HG03442 (cell line): ENCODE results near the gene ZFP36L2.
A peak's percentile ranks its signal among the peaks of the same experiment; 100 is the strongest.

Experiments
- ATAC-seq: cut with Tn5 transposase; IDR thresholded peaks from one replicate; pipeline ENCODE4 v1.9.1; 2021; ENCODE audit warnings: mild to moderate bottlenecking, moderate library complexity; ENCODE audit not compliant: unreplicated experiment

ZFP36L2 gene

GRCh38 chr2:43250015-43250414 is 23.6 kb upstream of the ZFP36L2 start:
- ATAC-seq = no peak

GRCh38 chr2:43248621-43249020 is 22.2 kb upstream of the ZFP36L2 start:
- ATAC-seq = no peak

GRCh38 chr2:43246641-43247040 is 20.2 kb upstream of the ZFP36L2 start:
- ATAC-seq = no peak

GRCh38 chr2:43241558-43241957 is 15.2 kb upstream of the ZFP36L2 start:
- no peak for ATAC-seq

GRCh38 chr2:43240766-43241150 is 14.4 kb upstream of the ZFP36L2 start:
- ATAC-seq = no peak

GRCh38 chr2:43239981-43240765 is 13.8 kb upstream of the ZFP36L2 start:
- ATAC-seq = no peak

- no peak for ATAC-seq
Observed at GRCh38 chr2:43238813-43239212, 12.4 kb upstream of the ZFP36L2 start.

GRCh38 chr2:43238176-43238575 is 11.8 kb upstream of the ZFP36L2 start:
- ATAC-seq = no peak

- ATAC-seq = no peak
Observed at GRCh38 chr2:43233218-43234212, 7.1 kb upstream of the ZFP36L2 start.

- no peak for ATAC-seq
Observed at GRCh38 chr2:43230951-43231827, 4.8 kb upstream of the ZFP36L2 start.

GRCh38 chr2:43230351-43230885 is 4.0 kb upstream of the ZFP36L2 start:
- ATAC-seq = no peak

GRCh38 chr2:43228756-43229659 is 2.6 kb upstream of the ZFP36L2 start:
- no peak for ATAC-seq

GRCh38 chr2:43228321-43228751 is 1.9 kb upstream of the ZFP36L2 start:
- no peak for ATAC-seq

- ATAC-seq = no peak
Observed at GRCh38 chr2:43227830-43228281, 1.4 kb upstream of the ZFP36L2 start.

- ATAC-seq = peak; percentile 10
Observed at GRCh38 chr2:43226955-43227829, 786 bp upstream of the ZFP36L2 start.

- ATAC-seq = peak; percentile 27
Observed at GRCh38 chr2:43225788-43226557, 433 bp downstream of the ZFP36L2 start.

- no peak for ATAC-seq
Observed at GRCh38 chr2:43225093-43225787, 1.2 kb downstream of the ZFP36L2 start.
